Epithelial cell of esophagus (primary cell): ENCODE measurements around the gene SLMAP.
A peak's percentile ranks its signal among the peaks of the same experiment; 100 is the strongest.

Source experiments
- DNase-seq: peaks from one replicate; pipeline ENCODE4 v3.0.0; 2010; ENCODE audit warnings: low read depth
- H3K4me3 ChIP-seq: 2 replicates; pipeline ENCODE4 v1.5.1; 2011; ENCODE audit warnings: mild to moderate bottlenecking, low read length, control low read depth
- TF ChIP-seq, protein P1 (sequence below): IDR thresholded peaks from 2 replicates; pipeline ENCODE4 v1.5.1; 2011; ENCODE audit warnings: low read depth, mild to moderate bottlenecking, low read length, control low read depth, inconsistent platforms; ENCODE audit not compliant: insufficient read depth; ENCODE audit errors: missing control alignments

The SLMAP gene

DNA sequence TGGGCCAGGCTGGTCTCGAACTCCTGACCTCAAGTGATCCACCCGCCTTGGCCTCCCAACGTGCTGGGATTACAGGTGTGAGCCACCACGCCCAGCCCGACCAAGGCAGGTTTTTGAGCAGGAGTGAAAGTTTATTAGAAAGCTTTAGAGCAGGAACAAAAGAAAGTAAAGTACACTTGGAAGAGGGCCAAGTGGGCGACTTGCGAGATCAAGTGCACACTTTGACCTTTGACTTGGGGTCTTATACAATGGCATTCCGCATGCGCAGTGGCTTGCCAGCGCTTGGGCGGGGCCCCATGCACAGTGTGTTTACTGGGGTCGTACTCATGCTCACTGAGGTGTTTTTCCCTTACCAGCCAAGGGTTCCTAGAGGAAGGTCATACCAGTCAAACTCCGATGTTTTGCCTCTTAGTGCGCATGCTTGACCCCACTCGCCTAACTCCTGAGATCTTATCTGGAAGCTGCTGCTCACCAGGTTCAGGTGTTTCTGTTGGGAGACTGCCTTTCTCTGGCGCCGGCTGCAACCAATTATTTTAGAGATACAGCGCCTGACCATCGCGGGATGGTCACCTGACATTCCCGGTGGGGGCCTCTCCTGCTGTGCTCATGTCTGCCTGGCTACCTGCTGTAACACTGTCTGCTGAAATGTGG is 205.2 kb downstream of the SLMAP start:
- TF ChIP-seq, protein P1, sequence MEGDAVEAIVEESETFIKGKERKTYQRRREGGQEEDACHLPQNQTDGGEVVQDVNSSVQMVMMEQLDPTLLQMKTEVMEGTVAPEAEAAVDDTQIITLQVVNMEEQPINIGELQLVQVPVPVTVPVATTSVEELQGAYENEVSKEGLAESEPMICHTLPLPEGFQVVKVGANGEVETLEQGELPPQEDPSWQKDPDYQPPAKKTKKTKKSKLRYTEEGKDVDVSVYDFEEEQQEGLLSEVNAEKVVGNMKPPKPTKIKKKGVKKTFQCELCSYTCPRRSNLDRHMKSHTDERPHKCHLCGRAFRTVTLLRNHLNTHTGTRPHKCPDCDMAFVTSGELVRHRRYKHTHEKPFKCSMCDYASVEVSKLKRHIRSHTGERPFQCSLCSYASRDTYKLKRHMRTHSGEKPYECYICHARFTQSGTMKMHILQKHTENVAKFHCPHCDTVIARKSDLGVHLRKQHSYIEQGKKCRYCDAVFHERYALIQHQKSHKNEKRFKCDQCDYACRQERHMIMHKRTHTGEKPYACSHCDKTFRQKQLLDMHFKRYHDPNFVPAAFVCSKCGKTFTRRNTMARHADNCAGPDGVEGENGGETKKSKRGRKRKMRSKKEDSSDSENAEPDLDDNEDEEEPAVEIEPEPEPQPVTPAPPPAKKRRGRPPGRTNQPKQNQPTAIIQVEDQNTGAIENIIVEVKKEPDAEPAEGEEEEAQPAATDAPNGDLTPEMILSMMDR, result no peak
- no peak for DNase-seq
- no peak overlapping the region for H3K4me3 ChIP-seq

DNA sequence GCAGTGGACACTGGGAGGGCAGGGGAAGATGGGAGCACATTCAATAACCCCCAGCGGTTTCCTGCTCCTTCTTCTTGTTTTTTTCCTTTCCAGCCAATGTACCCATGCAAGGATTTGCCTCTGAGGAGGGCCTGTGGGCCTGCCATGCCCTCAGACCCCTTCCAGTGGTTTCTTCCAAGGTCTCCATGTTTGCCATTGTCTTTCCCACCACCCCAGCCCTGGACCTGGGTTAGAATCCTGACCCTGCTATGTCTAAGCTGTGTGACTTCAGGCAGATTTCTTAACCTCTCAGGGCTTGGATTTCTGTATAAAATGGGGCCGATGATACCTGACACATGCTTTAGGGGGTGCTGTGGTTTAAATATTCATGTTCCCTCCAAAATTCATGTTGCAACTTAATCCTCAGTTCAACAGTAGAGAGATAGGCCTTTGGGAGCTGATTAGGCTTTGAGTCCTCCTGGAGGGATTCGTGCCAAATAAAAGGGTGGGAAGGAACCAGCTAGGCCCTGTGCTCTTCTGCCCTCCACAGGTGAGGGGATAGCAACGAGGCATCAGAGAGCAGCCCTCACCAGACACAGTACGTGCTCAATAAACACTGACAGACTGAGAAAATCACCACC is 205.8 kb downstream of the SLMAP start:
- DNase-seq, result peak; percentile 75

GRCh38 chr3:57962448-57962834 is 206.3 kb downstream of the SLMAP start:
- TF ChIP-seq, protein P1, result no peak
- H3K4me3 ChIP-seq, result no peak overlapping the region
- DNase-seq, result no peak

More for the DNA sequence above, 205.8 kb downstream of the SLMAP start:
- no peak overlapping the region for H3K4me3 ChIP-seq
- TF ChIP-seq, protein P1, result peak; percentile 54

DNA sequence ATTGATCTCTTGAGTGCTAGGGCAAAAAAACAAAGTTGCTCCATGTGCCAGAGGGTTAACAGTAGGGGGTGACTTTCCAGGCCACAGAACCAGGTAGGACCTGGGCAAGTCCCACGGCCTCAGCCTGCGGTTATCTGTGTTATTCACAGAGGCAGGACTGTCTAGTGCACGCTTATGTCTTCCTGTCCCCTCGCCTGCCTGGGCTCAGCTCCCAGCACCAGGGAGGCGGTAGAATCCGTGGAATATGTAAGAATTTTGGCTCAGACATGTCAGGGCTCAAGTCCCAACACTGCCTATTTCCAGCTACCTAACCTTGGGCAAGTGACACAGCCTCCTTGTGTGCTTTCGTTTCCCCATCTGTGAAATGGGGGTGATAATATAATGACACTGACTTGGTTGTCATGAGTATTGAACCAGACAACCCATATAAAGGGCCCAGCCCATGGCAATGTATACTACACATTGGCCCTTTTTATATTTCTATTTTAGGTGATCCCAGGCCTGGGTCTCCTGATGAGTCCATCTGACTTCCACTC is 207.8 kb downstream of the SLMAP start:
- DNase-seq, result peak; percentile 68
- TF ChIP-seq, protein P1, result no peak

DNA sequence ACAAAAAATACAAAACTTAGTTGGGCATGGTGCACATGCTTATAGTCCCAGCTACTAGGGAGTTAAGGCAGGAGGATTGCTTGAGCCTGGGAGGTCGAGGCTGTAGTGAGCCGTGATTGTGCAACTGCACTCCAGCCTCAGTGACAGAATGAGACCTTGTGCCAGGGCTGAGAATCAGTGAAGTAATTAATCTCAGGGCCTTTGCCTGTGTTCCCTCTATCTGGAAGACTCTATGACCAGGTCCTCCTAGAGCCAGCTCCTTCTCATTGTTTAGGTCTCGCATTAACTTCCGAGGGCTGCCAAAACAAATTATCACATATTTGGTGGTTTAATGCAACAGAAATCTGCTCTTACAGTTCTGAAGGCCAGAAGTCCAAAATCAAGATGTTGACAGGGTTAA is 210.7 kb downstream of the SLMAP start:
- H3K4me3 ChIP-seq, result no peak overlapping the region
- DNase-seq, result no peak
- TF ChIP-seq, protein P1, result no peak

More for the DNA sequence above, 207.8 kb downstream of the SLMAP start:
- no peak overlapping the region for H3K4me3 ChIP-seq

GRCh38 chr3:57967590-57967989 is 211.5 kb downstream of the SLMAP start:
- H3K4me3 ChIP-seq, result no peak overlapping the region
- TF ChIP-seq, protein P1, result no peak
- no peak for DNase-seq
